GM19240 (cell line): Measurements from ENCODE around the gene ROBO1.

ENCODE experiments used
- DNase-seq: peaks from one replicate; pipeline ENCODE4 v3.0.0; 2011; ENCODE audit warnings: low spot score; ENCODE audit not compliant: insufficient read length

Gene ROBO1

GRCh38 chr3:79085171-79085570 is 682.6 kb downstream of the ROBO1 start:
- no peak for DNase-seq

GRCh38 chr3:79081335-79081734 is 686.5 kb downstream of the ROBO1 start:
- DNase-seq: no peak

- no peak for DNase-seq
Measured at GRCh38 chr3:79074558-79074957, 693.2 kb downstream of the ROBO1 start.

GRCh38 chr3:79067734-79068133 is 700.1 kb downstream of the ROBO1 start:
- no peak for DNase-seq

- DNase-seq: no peak
Measured at GRCh38 chr3:79066481-79066880, 701.3 kb downstream of the ROBO1 start.

- no peak for DNase-seq
Measured at GRCh38 chr3:79063624-79064023, 704.2 kb downstream of the ROBO1 start.

- DNase-seq: no peak
Measured at GRCh38 chr3:79057756-79058155, 710.0 kb downstream of the ROBO1 start.

- DNase-seq: no peak
Measured at GRCh38 chr3:79056498-79056897, 711.3 kb downstream of the ROBO1 start.

- no peak for DNase-seq
Measured at GRCh38 chr3:79052054-79052681, 715.6 kb downstream of the ROBO1 start.

- no peak for DNase-seq
Measured at GRCh38 chr3:79047581-79047980, 720.2 kb downstream of the ROBO1 start.

GRCh38 chr3:79041621-79042020 is 726.2 kb downstream of the ROBO1 start:
- no peak for DNase-seq

- DNase-seq: no peak
Measured at GRCh38 chr3:79040701-79041100, 727.1 kb downstream of the ROBO1 start.

GRCh38 chr3:79040091-79040490 is 727.7 kb downstream of the ROBO1 start:
- DNase-seq: no peak

GRCh38 chr3:79039192-79039591 is 728.6 kb downstream of the ROBO1 start:
- no peak for DNase-seq

- no peak for DNase-seq
Measured at GRCh38 chr3:79038636-79039035, 729.2 kb downstream of the ROBO1 start.

GRCh38 chr3:79038057-79038456 is 729.7 kb downstream of the ROBO1 start:
- no peak for DNase-seq

GRCh38 chr3:79032686-79033318 is 735.0 kb downstream of the ROBO1 start:
- no peak for DNase-seq

GRCh38 chr3:79030157-79030556 is 737.6 kb downstream of the ROBO1 start:
- no peak for DNase-seq

GRCh38 chr3:79028916-79029315 is 738.9 kb downstream of the ROBO1 start:
- DNase-seq: no peak

GRCh38 chr3:79027593-79027992 is 740.2 kb downstream of the ROBO1 start:
- DNase-seq: no peak

GRCh38 chr3:79019924-79020173 is 747.9 kb downstream of the ROBO1 start:
- DNase-seq: no peak

GRCh38 chr3:79019137-79019923 is 748.5 kb downstream of the ROBO1 start:
- no peak for DNase-seq

- DNase-seq: no peak
Measured at GRCh38 chr3:79018671-79019136, 749.1 kb downstream of the ROBO1 start.
